Frontal cortex (tissue), 4 donors: ENCODE measurements around the gene FLAD1. TPM values are rescaled to one million over a fixed set of nuclear protein-coding genes. Genes with fewer than 3 reads are reported as not detected.

Experiments used
- DNase-seq, 2 donors: peaks; one replicate each; pipeline ENCODE4 v3.0.0; 2012; ENCODE audit warnings: low spot score in 2 of 2
- FAIRE-seq: peaks from 2 replicates; lab custom pipeline; 2012; peaks lifted over from hg19 to GRCh38; lab: Jason Lieb, UNC
- total RNA-seq: library from RNA; depleted of rRNA; stranded (reverse); fragments of >200 nt; gene quantifications from one replicate; pipeline ENCODE4 v1.2.3, GENCODE V29; 2014
- donor health status: control.
- donor health status: control.
- donor health status: control.

Gene FLAD1
- total RNA-seq, 1 donor from 2014 or later = 17.9 TPM

- FAIRE-seq (no peak), DNase-seq (no peak)
Observed at GRCh38 chr1:155001425-155001674, 18.2 kb downstream of the FLAD1 start.

- FAIRE-seq = no peak
Observed at GRCh38 chr1:155001675-155002463, 18.7 kb downstream of the FLAD1 start.

GRCh38 chr1:155002464-155003226 is 19.5 kb downstream of the FLAD1 start, which contains the start of gene ZBTB7B:
Gene ZBTB7B, plus strand, starts transcription at chr1:155002802. Its CDS starts 11,859 bp downstream, at chr1:155014661.
- DNase-seq (peak; percentile 58 to 76), FAIRE-seq (no peak)

More at GRCh38 chr1:155001675-155002463, 18.7 kb downstream of the FLAD1 start:
- DNase-seq = peak; percentile 97 to 98

DNA sequence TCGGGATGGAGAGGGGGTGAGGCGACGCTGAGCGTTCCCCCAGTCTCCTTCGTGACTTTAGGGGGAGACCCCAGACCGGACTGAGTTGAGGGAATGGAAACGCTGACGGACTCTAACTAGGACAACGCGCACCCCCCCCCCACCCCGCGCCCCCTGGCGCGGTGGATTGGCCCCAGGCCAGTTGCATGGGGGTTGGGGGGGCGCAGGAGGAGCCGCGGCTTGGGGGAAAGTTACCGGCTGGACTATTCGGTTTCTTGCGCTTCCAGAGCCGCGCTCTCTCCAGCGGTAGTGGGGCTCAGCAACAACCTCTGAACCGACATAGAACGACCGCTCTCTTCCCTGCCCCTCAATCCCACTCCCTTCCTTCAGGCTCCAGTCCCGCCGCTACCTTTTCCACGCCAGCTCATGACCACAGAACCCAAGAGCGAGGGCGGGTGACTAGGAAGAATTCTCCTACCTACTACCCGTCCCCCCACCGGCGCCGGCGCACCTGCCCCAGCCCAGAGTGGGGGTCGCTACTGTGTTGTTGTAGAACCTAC is 20.2 kb downstream of the FLAD1 start:
- no peak for FAIRE-seq

DNA sequence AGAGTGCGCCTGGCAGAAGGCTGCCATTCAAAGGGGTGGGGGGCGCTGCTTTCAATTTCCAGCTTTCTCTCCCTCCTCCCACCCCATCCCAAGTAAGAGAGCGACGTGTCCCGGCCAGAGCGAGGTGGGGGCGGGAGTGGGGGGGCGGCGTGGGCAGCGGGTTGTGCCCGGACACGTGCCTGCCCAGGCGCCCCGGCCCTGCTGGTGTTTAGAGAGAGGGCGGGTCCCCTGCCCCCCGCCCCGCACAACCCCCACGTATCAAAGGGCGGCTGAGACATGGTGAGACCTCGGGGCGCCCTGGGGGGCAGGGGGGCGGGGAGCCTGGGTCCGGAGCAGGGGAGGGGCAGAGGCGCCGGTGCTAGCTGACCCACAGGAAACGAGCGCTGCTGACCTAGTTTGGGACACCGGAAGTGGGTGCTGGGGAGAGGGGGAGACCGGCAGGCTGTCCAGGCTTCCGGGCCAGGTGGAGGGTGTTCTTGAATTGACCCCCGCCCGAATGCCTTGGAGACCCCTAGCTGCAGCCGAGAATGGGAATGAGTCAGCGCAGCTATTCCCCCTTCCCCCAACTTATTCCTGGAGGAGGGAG is 20.7 kb downstream of the FLAD1 start:
- no peak for FAIRE-seq
- DNase-seq = peak in 1 of 2 donors; percentile 64

More for the DNA sequence above, 20.2 kb downstream of the FLAD1 start:
- no peak for DNase-seq

DNA sequence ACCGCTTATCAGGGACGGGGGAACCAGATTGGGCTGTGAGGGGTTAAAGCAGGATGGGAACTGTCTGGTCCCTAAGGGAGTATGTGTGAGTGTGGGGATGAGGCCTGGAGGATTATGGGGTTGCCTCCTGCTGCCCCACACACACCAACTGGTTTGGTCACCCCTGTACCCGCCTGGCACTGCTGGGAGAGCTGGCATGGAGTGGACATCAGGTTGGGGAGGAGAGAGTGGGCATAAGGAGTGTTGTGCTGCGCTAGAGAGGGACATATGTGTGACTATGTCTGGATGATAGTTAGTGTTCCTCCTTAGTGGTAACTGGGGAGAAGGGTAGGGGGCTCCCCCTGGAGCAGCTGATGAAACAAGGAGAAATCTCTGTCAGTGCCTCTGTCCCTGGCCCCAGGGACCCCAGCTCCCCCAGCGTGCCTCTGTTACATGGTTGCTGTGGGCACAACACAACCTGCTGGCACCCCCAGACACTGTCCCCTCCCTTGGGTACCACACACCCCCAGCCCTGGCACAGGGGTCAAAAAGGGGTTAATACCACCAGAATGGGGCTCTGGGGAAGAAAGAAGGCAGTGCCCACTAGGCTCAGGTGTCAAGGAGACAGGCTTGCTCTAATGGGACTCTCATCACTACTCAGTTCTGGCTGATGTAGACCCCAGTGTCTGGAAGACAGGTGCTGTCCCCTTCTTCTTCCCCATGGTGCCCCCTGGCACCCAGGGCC is 21.4 kb downstream of the FLAD1 start:
- FAIRE-seq (no peak), DNase-seq (no peak)

DNA sequence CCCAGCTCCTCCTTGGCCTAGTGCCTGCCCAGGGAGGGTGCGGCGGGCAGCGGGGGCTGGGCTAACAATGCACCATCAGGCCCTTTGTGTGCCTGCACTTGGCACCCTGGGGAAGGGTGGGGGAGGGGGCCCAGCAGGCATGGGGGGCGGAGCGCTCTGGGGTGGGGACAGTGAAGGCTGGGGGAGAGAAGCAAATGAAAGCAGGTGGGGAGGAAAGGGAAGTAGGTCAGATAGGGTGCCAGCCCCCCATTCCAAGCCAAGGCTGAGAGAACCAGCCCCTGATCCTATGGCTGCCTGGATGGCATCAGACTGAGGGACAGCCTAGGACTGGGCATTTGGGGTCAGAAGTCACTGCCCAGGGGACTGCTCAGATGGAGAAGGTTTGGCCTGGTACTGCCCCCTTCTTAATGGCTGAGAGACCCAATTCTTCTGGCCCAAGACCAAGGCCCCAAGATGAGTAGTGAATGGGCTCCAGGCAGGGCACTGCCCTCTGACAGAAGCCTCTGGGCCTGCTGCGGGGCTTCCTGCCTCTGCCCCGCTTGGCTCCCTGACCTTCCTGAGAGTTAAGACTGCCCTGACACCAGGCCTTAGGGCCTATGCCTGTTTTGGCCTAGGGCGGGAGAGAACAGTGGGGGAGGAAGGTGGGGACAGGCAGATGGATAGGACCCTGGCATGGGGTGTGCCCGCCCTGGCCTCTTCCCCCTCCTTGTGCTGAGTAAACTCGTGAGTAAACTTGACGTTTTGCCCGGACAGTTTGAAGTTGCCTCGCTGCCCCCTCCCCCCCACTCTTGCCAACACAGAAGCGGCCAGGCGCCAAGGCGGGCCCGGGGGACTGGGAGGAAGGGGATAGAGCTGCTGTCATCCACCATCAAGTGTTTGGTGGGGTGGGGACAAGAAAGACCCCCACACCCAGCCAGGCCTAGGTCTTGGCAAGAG is 22.2 kb downstream of the FLAD1 start:
- no peak for FAIRE-seq
- no peak for DNase-seq

DNA sequence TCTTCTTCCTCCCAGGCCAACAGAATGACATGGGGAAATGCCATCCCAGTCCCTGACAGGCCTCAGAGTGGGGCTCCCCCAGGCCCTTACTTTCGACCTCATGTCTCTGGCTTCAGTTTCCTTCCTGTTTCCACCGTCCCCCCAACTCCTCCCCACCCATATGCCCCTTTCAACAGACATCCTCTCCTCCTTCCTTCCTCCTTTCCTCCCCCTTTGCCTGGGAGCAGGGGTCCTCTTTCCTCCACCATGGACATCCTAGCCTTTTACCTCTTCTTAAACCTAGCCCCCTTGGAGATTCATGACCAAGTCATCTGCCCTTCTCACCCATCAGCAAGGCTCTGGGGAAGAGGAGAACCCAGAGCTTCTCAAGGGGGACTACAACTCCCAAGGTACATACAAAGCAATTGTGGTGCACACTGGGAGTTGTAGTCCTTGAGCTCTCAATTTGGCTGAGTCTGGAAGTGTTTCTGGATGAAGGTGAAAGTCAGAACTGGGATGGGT is 23.5 kb downstream of the FLAD1 start:
- no peak for DNase-seq
- FAIRE-seq = no peak

DNA sequence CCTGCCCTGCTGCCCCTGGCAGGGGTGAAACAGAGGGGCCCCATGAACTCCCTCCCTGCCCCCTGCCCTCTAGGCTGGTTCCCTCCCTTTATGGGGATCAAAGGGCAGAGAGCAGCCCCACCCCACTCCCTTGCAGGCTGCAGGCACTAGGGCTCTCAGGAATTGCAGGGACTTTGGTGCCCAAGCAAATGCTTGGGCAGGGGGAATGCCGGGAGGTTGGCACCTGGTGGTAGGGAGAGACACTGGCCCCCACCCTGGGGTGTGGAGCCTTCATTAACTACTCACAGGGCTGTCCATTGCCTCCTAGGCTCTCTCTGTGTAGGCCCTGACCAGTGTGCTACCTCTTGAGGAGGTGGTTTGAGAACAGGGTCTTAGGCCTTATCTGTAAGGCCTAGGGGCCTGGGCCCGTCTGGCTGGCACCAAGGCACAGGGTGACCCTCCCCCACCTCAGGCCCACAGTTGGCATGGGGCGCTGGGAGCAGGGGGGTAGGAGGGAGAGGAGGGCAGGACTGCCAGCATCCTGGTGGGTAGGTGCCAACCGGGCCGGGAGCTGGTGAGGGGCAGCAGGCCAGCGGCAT is 24.2 kb downstream of the FLAD1 start:
- DNase-seq = peak in 1 of 2 donors; percentile 54
- no peak for FAIRE-seq

DNA sequence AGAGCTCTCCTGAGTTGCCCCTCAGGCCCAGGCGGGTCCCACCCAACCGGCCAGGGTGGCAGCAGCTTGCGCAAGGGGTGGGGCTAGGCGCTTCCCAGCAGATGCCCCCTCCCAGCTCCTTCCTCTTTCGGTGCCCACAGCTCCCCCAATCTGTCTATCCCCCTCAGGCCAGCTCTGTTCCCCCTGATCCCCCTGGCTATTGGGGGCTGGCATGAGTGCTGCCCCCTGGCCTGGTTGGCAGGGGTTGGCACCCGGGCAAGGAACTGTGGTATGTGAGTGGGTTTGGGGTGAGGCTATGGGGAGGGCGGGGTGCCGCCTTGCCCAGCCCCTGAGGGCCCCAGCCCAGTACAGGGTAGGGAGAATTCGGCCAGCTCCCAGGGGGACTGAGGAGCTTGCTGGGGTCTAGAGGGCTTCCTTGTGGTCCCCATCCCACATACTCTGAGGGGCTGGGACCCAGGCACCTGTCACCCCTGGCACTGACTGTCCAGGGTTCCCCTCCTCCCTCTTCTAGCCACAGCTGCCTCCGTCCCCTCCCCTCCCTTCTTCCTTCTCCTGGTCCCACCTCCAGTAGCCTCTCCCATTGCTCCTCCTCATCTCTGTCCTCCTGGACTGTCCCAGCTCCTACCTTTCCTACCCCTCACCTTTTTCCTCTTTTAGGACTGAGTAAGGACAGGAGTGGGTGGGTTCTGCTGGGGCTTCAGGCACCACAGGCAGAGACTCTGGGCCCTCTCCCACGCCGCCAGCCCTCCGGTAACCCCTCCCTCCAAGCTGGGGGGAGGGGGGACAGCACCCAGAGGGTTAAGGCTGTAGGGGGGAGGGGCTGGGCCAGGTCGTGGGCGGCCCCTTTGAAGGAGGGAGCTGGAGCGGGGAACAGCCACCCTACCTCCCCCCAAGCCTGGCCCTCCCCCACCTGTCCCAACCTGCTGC is 25.1 kb downstream of the FLAD1 start:
- no peak for FAIRE-seq
- DNase-seq = no peak

- FAIRE-seq (no peak), DNase-seq (no peak)
Observed at GRCh38 chr1:155009221-155009711, 26.1 kb downstream of the FLAD1 start.

GRCh38 chr1:155009742-155010141 is 26.6 kb downstream of the FLAD1 start:
- no peak for FAIRE-seq
- no peak for DNase-seq

DNA sequence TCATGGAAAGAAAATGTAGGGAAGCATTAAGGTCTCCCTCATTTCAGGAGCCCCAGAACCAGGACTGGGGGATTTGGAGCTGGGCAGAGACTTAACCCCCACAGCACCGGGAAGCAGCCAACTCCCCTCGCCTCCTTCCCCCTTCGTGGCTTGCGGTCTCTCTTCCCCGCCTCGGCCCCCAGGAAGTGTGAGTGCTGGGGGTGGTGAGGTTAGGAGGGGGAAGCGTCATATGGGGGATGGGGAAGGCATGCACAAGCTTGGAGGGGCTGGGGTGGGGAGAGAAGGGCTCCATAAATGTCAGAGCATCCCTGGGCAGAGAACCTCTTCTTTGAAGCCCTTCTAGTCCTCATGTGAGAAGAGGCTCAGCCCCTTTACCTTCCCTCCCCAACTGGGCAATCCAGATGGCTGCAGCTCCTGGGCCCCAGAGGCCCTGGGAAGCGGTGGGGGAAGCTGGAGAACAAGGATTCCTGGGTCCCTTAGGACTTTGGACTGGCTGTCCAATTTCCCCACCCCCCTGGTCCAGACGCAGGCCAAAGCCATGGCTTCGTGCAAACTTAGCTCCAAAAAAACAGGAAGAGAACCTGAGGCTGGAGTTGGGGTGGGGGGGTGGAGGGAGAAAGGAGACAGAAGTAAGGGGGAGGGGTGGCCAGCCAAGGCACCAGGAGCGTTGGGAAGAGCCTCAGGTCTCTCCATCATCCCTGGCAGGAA is 27.2 kb downstream of the FLAD1 start:
- DNase-seq = no peak
- FAIRE-seq = no peak

DNA sequence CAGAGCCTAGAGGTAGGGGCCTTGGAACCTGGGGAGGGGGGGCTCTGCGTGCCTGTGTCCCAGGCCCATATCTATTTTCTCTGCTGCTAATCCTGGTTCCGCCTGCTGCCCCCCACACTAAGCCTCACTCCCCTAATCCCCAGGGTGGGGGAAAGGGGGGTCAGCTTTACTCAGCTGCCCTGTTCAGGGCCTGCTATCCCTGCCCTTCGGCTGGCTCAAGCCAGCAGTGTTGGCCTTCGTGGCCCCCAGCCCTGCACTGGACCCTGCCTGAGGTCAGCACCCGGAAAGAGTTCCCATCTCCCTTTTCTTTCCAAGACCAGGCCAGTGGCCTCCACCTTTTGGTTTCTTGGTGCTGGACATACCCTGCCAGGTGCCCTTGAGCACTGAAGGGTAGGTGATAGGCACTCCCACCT is 27.9 kb downstream of the FLAD1 start:
- DNase-seq (no peak), FAIRE-seq (no peak)

- no peak for DNase-seq
- FAIRE-seq = no peak
Observed at GRCh38 chr1:155011437-155012025, 28.4 kb downstream of the FLAD1 start.

DNA sequence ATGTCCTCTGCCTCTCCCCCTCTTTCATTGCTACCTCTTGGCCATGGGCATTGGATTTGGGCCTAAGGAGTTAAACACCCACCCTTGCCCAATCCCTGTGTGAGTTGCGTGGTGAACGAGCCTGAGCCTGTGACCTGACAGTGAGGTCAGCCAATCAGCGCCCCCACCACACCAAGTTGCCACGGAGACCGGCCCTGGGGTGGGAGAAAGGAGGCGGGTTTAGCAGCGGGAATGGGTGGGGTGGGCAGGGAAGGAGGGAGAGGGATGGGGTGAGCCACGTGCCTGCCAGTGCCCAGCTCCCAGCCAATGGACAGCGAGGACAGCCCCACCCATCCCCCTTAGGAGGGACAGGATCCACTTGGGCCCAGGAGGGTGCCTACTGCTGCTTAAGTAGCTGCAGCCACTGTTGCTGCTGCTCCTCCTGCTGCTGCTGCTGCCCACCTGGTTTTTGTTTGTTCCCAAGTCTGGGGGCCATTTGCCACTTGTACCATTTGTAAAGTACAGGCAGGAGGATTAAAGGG is 28.9 kb downstream of the FLAD1 start:
- DNase-seq (peak; percentile 74 to 84), FAIRE-seq (no peak)
